ENCODE data around the gene CFAP107. TPM values are rescaled to one million over a fixed set of nuclear protein-coding genes. Genes with fewer than 3 reads are reported as not detected.

Gene CFAP107
- total and polyA plus RNA-seq, 2 experiments from 2014 or later = 0.07 TPM; not detected in 1

- TF ChIP-seq EZH2 (IDR thresholded peaks at IDR 0.05; ENCODE audit: low read depth, unreplicated experiment) (no peak), STAT1 (IDR thresholded peaks at IDR 0.05; ENCODE audit: unreplicated experiment) (no peak), EZH2phosphoT487 (IDR thresholded peaks at IDR 0.05; ENCODE audit: unreplicated experiment) (no peak)
These were observed 7.1 kb upstream of the CFAP107 start (continued) for GRCh38 chr1:12738934-12739333.

DNA sequence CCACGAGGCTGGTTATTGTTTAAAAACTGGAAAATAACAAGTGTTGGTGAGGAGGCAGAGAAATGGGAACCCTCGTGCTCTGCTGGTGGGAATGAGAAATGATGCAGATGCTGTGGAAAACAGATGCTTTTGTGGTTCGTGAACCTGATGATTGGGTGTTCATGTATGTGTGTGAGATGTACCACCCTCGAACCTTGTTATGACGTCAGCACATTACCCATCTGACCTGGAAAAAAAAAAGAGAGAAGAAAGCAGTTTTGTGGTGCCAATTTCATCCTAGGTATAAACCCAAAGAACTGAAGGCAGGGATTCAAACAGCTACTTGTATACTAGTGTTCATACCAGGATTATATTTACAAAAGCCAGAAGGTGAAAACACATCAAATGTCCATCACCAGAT lies 6.4 kb upstream of the CFAP107 start:
- Histone ChIP-seq H3K4me1 (ENCODE audit: insufficient read depth) (no peaks in the 10 kb centered on the region), H3K79me2 (replicated peaks; ENCODE audit: insufficient read depth) (no peaks in the 10 kb centered on the region), H4K20me1 (replicated peaks; ENCODE audit: insufficient read depth) (no peaks in the 10 kb centered on the region), H3K27me3 (ENCODE audit: insufficient read depth) (no peaks in the 10 kb centered on the region), H3K4me2 (no peak overlapping the region), H3K36me3 (ENCODE audit: insufficient read depth) (no peaks in the 10 kb centered on the region), H3K27ac (ENCODE audit: low read depth) (no peak overlapping the region), H3K4me3 (no peak overlapping the region), H3F3A (replicated peaks; ENCODE audit: low read depth) (no peaks in the 10 kb centered on the region), H2AFZ (no peak overlapping the region), H3K9me2 (ENCODE audit: insufficient read depth) (peaks cover 7% of the 10 kb centered on the region; the same call in 1 of the 2 replicates)
- no peak for ATAC-seq
- H3K4me3 Mint-ChIP-seq = no peak overlapping the region
- H3K4me1 Mint-ChIP-seq = peaks cover 2% of the 10 kb centered on the region; the same call in 1 of the 3 replicates
- no peaks in the 10 kb centered on the region for H3K27me3 Mint-ChIP-seq (ENCODE audit: insufficient read depth, low read depth, poor library complexity)
- TF ChIP-seq REST (IDR thresholded peaks at IDR 0.05; ENCODE audit: unreplicated experiment) (no peak), ZNF331 (CRISPR knock-in tag; IDR thresholded peaks at IDR 0.05; ENCODE audit: low read depth) (no peak), ETS1 (IDR thresholded peaks at IDR 0.05) (no peak), CREB1 (CRISPR knock-in tag; IDR thresholded peaks at IDR 0.05; ENCODE audit: low read depth) (no peak)
- no peak for DNase-seq (ENCODE audit: low spot score)
- H3K27ac Mint-ChIP-seq = no peak overlapping the region
- no peaks in the 10 kb centered on the region for H3K36me3 Mint-ChIP-seq (ENCODE audit: low read depth)
- no peaks in the 10 kb centered on the region for H3K9me3 Mint-ChIP-seq

DNA sequence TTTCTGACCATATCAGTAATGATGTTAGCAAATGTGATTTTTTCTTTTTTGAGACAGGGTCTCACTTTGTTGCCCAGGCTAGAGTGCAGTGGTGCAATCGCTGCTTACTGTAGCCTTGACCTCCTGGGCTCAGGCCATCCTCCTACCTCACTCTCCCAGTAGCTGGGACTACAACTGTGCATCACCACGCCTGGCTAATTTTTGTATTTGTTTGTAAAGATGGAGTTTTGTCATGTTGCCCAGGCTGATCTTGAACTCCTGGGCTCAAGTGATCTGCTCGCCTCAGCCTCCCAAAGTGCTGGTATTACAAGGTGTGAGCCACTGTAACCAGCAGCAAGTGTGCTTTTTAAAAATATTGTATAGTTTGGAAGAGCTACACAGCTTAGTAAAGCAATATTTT lies 4.1 kb upstream of the CFAP107 start:
- DNase-seq (ENCODE audit: low spot score) (no peak), ATAC-seq (no peak)
- no peaks in the 10 kb centered on the region for H3K9me2 ChIP-seq (ENCODE audit: insufficient read depth)
- H3K36me3 ChIP-seq (ENCODE audit: insufficient read depth) = no peaks in the 10 kb centered on the region
- Mint-ChIP-seq H3K27me3 (ENCODE audit: insufficient read depth, low read depth, poor library complexity) (no peaks in the 10 kb centered on the region), H3K36me3 (ENCODE audit: low read depth) (no peaks in the 10 kb centered on the region), H3K4me3 (no peak overlapping the region), H3K27ac (no peak overlapping the region), H3K9me3 (no peaks in the 10 kb centered on the region), H3K4me1 (no peaks in the 10 kb centered on the region)
- no peak overlapping the region for H3K27ac ChIP-seq (ENCODE audit: low read depth)
- 0 out of 2 replicates have a peak, but pooled peaks cover 3% of the 10 kb centered on the region for H3K4me1 ChIP-seq (ENCODE audit: insufficient read depth)
- no peak overlapping the region for H3K4me2 ChIP-seq
- H3K27me3 ChIP-seq (ENCODE audit: insufficient read depth) = no peaks in the 10 kb centered on the region
- no peaks in the 10 kb centered on the region for H3K79me2 ChIP-seq (replicated peaks; ENCODE audit: insufficient read depth)
- no peaks in the 10 kb centered on the region for H3F3A ChIP-seq (replicated peaks; ENCODE audit: low read depth)
- H3K4me3 ChIP-seq = no peak overlapping the region
- H2AFZ ChIP-seq = no peak overlapping the region
- no peaks in the 10 kb centered on the region for H4K20me1 ChIP-seq (replicated peaks; ENCODE audit: insufficient read depth)
- no peak for TF ChIP-seq CREB1 (CRISPR knock-in tag; IDR thresholded peaks at IDR 0.05; ENCODE audit: low read depth)
- TF ChIP-seq EZH2 (IDR thresholded peaks at IDR 0.05; ENCODE audit: low read depth, unreplicated experiment) = no peak
- no peak for TF ChIP-seq REST (IDR thresholded peaks at IDR 0.05; ENCODE audit: unreplicated experiment)
- TF ChIP-seq ETS1 (IDR thresholded peaks at IDR 0.05) = no peak
